MM.1S (cell line): ENCODE results near the gene HMCES.

Source experiments
- DNase-seq: peaks from one replicate; pipeline ENCODE4 v3.0.0-alpha.2; 2015
- H2AFZ ChIP-seq: fragments of 300-600 bp; sonication (generic); 2 replicates; pipeline ENCODE4 v1.6.0; 2016; ENCODE audit warnings: antibody characterized with exemption, low read length
- H3F3A ChIP-seq: fragments of 300-600 bp; sonication (generic); 2 replicates; pipeline ENCODE4 v1.6.1; 2016; ENCODE audit warnings: mild to moderate bottlenecking, antibody characterized with exemption, low read length, moderate library complexity, mixed read lengths; ENCODE audit not compliant: insufficient read depth
- H3K27ac ChIP-seq: fragments of 300-600 bp; sonication (generic); 2 replicates; pipeline ENCODE4 v1.5.1; 2016; ENCODE audit warnings: mild to moderate bottlenecking, low read length
- H3K27me3 ChIP-seq: fragments of 300-600 bp; sonication (generic); replicated peaks from 2 replicates; pipeline ENCODE4 v1.6.0; 2016; ENCODE audit warnings: low read length; ENCODE audit not compliant: insufficient read depth
- H3K36me3 ChIP-seq: fragments of 300-600 bp; sonication (generic); replicated peaks from 2 replicates; pipeline ENCODE4 v1.6.1; 2016; ENCODE audit warnings: mild to moderate bottlenecking, low read length, mixed read lengths; ENCODE audit not compliant: insufficient read depth
- H3K4me1 ChIP-seq: fragments of 300-600 bp; sonication (generic); 2 replicates; pipeline ENCODE4 v1.6.1; 2016; ENCODE audit warnings: low read length, mixed read lengths
- H3K4me2 ChIP-seq: fragments of 300-600 bp; sonication (generic); 2 replicates; pipeline ENCODE4 v1.6.0; 2016; ENCODE audit warnings: low read depth, low read length
- H3K4me3 ChIP-seq: fragments of 300-600 bp; sonication (generic); 2 replicates; pipeline ENCODE4 v1.5.1; 2016; ENCODE audit warnings: low read length, mixed read lengths
- H3K79me2 ChIP-seq: fragments of 300-600 bp; sonication (generic); 2 replicates; pipeline ENCODE4 v1.6.1; 2016; ENCODE audit warnings: mixed run types, low read length, mixed read lengths
- H3K9ac ChIP-seq: fragments of 300-600 bp; sonication (generic); 2 replicates; pipeline ENCODE4 v1.6.1; 2016; ENCODE audit warnings: low read length, mixed read lengths
- H3K9me2 ChIP-seq: fragments of 300-600 bp; sonication (generic); replicated peaks from 2 replicates; pipeline ENCODE4 v1.6.1; 2016; ENCODE audit warnings: mild to moderate bottlenecking, low read length, mixed read lengths; ENCODE audit not compliant: insufficient read depth
- H3K9me3 ChIP-seq: fragments of 300-600 bp; sonication (generic); replicated peaks from 2 replicates; pipeline ENCODE4 v1.6.1; 2016; ENCODE audit warnings: mild to moderate bottlenecking, low read length, mixed read lengths; ENCODE audit not compliant: insufficient read depth
- H4K20me1 ChIP-seq: fragments of 300-600 bp; sonication (generic); 2 replicates; pipeline ENCODE4 v1.6.1; 2016; ENCODE audit warnings: mild to moderate bottlenecking, low read length, moderate library complexity, mixed read lengths; ENCODE audit not compliant: insufficient read depth
- EZH2 ChIP-seq: fragments of 300-600 bp; sonication (generic); optimal IDR thresholded peaks from 2 replicates; pipeline ENCODE3; 2017; ENCODE audit warnings: low read depth, mild to moderate bottlenecking, antibody characterized with exemption, low read length, mixed read lengths
- EZH2phosphoT487 ChIP-seq: fragments of 300-600 bp; sonication (generic); IDR thresholded peaks from 2 replicates; pipeline ENCODE4 v1.6.1; 2018; ENCODE audit warnings: antibody characterized with exemption, low read length
- TF ChIP-seq, protein P1 (sequence below): fragments of 300-600 bp; sonication (generic); IDR thresholded peaks from 2 replicates; pipeline ENCODE4 v1.5.1; 2016; ENCODE audit warnings: antibody characterized with exemption, low read length, mixed read lengths

HMCES gene

DNA sequence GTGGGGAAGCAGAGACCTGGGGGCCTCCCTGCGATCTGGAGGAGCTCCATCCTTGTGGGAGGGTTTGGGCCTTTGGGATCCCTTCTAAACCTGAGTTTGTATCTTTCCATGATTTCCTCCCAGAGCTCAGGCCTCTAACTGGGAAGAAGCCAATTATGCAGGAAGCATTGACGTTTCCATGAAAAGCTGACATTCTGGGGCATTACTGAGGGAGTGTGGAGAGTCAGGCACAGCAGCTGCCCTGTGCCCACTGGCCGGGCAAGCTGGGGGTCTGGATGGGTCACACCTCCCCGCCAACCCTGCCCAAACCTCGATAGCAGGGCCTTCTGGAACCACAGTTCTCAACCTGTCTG lies 74.9 kb downstream of the HMCES start:
- Histone ChIP-seq H3K4me1 (no peaks in the 10 kb centered on the region), H3K4me2 (no peak overlapping the region), H3F3A (no peaks in the 10 kb centered on the region), H3K27me3 (no peaks in the 10 kb centered on the region), H2AFZ (no peak overlapping the region), H3K79me2 (no peaks in the 10 kb centered on the region), H3K4me3 (no peak overlapping the region), H3K27ac (no peak overlapping the region), H3K9me3 (no peaks in the 10 kb centered on the region), H3K36me3 (no peaks in the 10 kb centered on the region), H4K20me1 (no peaks in the 10 kb centered on the region), H3K9ac (no peak overlapping the region), H3K9me2 (no peaks in the 10 kb centered on the region)
- TF ChIP-seq EZH2 (no peak), EZH2phosphoT487 (no peak)
- TF ChIP-seq, protein P1, sequence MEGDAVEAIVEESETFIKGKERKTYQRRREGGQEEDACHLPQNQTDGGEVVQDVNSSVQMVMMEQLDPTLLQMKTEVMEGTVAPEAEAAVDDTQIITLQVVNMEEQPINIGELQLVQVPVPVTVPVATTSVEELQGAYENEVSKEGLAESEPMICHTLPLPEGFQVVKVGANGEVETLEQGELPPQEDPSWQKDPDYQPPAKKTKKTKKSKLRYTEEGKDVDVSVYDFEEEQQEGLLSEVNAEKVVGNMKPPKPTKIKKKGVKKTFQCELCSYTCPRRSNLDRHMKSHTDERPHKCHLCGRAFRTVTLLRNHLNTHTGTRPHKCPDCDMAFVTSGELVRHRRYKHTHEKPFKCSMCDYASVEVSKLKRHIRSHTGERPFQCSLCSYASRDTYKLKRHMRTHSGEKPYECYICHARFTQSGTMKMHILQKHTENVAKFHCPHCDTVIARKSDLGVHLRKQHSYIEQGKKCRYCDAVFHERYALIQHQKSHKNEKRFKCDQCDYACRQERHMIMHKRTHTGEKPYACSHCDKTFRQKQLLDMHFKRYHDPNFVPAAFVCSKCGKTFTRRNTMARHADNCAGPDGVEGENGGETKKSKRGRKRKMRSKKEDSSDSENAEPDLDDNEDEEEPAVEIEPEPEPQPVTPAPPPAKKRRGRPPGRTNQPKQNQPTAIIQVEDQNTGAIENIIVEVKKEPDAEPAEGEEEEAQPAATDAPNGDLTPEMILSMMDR, result no peak
- no peak for DNase-seq
